Epithelial cell of proximal tubule (primary cell): Measurements from ENCODE around the gene ZNF672. TPM values are rescaled to one million over a fixed set of nuclear protein-coding genes. Genes with fewer than 3 reads are reported as not detected.

Experiments used
- DNase-seq: peaks from one replicate; pipeline ENCODE4 v3.0.0-alpha.2; 2011; ENCODE audit warnings: low read depth
- H3K4me3 ChIP-seq: 2 replicates; pipeline ENCODE4 v1.5.1; 2011; ENCODE audit warnings: low read depth, mild to moderate bottlenecking, low read length
- CTCF ChIP-seq: conservative IDR thresholded peaks from 2 replicates; pipeline ENCODE4 v1.5.1; 2012; ENCODE audit warnings: low read depth, mild to moderate bottlenecking, low read length
- total RNA-seq: library from RNA; depleted of rRNA; stranded (reverse); fragments of >200 nt; gene quantifications from 2 replicates; pipeline ENCODE4 v1.2.3, GENCODE V29; 2015

Gene ZNF672
- total RNA-seq, 1 donor from 2014 or later: 32.6 TPM

GRCh38 chr1:248814351-248814750 is 23.7 kb upstream of the ZNF672 start:
- TF ChIP-seq CTCF: no peak
- H3K4me3 ChIP-seq: no peak overlapping the region
- no peak for DNase-seq

GRCh38 chr1:248815407-248816034 is 22.5 kb upstream of the ZNF672 start:
- DNase-seq: no peak
- no peak overlapping the region for H3K4me3 ChIP-seq
- TF ChIP-seq CTCF: no peak

- no peak for TF ChIP-seq CTCF
- no peak for DNase-seq
- H3K4me3 ChIP-seq: no peak overlapping the region
These were observed 21.8 kb upstream of the ZNF672 start for GRCh38 chr1:248816042-248816851.

GRCh38 chr1:248817065-248817464 is 21.0 kb upstream of the ZNF672 start:
- no peak for DNase-seq
- TF ChIP-seq CTCF: no peak

GRCh38 chr1:248818505-248819374 is 19.3 kb upstream of the ZNF672 start:
- no peak overlapping the region for H3K4me3 ChIP-seq
- DNase-seq: no peak
- no peak for TF ChIP-seq CTCF

More at GRCh38 chr1:248817065-248817464, 21.0 kb upstream of the ZNF672 start:
- no peak overlapping the region for H3K4me3 ChIP-seq

- no peak for DNase-seq
- no peak overlapping the region for H3K4me3 ChIP-seq
- TF ChIP-seq CTCF: no peak
These were observed 17.9 kb upstream of the ZNF672 start for GRCh38 chr1:248820041-248820585.
